H54 (cell line): ENCODE results near the gene KRCC1.
A peak's percentile ranks its signal among the peaks of the same experiment; 100 is the strongest.

Experiments used
- DNase-seq: peaks from one replicate; pipeline ENCODE4 v3.0.0; 2011; ENCODE audit warnings: low spot score, mixed read lengths; ENCODE audit not compliant: insufficient read length
- FAIRE-seq: peaks from 3 replicates; lab custom pipeline; 2011; peaks lifted over from hg19 to GRCh38; lab: Jason Lieb, UNC
- POLR2A ChIP-seq: IDR thresholded peaks from 2 replicates; pipeline ENCODE4 v1.6.1; 2011; ENCODE audit warnings: low read depth, mild to moderate bottlenecking, low read length

The KRCC1 gene

DNA sequence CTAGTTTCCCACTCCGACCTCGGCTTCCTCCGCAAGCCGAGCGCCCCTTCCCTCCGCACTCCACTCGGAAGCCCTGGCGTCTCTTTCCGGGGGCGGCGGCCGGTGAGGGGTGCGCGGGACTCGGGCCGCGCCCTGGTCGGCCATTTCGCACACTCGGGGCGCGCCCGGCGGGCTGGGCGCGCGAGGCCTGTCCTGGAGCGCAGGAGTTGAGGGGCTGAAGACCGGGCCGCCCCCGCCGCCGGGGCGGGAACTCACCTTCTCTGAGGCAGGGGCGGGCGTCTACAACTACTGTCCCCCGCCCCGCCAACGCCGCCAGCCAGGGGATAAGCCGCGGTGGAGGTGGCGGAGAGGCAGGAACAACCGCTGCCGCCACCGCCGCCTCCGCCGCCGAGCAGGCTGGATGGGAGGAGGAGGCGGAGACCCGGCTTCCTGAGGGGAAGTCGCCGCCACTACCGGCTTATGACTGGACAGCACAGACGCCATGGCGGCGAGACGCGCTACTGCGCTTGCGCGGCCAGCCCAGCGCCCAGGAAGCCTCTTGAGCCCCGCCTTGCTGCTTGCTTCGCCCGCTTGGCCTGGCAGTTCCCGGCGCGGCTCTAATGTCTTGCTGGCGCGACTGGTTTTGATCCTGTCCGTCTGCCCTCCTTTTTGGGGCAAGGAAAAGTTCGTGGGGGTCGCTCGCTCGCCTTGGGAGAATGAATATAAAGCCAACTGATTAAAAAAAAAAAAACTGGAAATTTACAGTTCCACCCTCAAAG lies at the start of gene KRCC1:
KRCC1 (minus strand) TSS at position 413 of the 758 bp plus-strand sequence. CDS start 27,220 bp downstream, outside the sequence.
- peak; percentile 92 for DNase-seq
- peak; percentile 93 for TF ChIP-seq POLR2A
- FAIRE-seq, result peak; percentile 87

DNA sequence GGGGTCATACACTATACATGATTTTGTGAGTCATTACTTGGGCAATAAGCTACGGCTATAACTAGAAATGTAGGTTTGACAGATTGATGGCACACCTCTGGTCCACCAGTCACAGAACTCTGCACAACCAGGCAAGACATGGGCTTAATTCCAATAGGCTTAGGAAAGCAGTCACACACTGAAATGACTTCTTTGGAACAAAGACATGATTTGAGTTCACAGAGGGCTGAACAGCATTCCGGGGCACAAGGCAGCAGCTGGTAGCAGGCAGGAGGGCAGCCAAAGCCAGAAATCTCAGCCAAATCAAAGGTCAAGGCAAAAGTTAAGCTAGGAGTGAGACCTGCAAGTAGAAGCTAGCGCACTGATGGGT lies 44.9 kb upstream of the KRCC1 start:
- no peak for FAIRE-seq
- no peak for DNase-seq
- TF ChIP-seq POLR2A, result no peak

DNA sequence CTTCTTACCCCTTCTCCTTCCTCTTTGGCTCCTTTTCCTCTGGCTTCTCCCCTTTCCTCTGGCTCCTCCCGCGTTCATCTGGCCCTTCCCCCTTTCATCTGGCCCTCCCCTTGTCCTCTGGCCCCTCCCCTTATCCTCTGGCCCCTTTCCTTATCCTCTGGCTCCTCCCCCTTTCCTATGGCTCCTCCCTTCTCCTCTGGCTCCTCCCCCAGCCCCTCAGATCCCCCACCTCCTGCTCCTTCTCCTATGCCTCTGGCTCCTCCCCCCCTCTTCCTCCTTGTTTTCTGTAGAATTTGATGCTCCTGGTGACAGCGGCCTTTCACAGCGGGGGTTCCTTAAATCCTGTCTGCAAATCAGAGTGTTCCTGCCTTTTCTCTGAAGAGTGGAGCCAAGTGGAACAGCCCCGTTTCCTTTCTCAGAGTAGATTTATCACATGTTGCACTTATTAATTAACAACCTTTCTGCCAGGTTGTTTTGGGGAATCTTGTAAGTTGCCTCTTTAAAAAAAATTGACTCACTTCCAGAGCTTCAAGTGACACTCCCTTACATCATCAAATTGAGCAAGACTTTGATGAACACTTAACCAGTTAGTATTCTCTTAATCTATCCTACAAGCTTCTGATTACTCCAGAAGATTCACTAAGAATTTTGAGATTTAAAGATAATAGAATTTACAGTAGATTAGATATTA lies 44.4 kb upstream of the KRCC1 start:
- FAIRE-seq, result no peak
- peak; percentile 17 for DNase-seq
- no peak for TF ChIP-seq POLR2A

DNA sequence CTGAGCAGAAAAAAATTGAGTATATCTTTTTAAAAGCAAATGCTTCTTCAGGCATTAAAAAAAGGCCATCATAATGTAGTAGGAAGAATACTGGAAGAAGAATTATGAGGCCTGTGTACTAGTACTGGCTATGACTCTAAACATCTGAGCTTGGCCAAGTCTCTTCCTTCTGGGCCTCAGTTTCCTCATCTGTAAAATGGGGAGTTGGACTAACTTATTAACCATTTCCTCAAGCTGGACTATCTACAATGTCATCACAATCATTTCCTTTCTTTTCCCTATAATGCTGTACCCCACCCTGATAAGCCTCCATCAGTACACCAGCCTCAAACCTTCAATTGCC lies 42.9 kb upstream of the KRCC1 start:
- DNase-seq, result no peak
- TF ChIP-seq POLR2A, result no peak
- FAIRE-seq, result no peak

DNA sequence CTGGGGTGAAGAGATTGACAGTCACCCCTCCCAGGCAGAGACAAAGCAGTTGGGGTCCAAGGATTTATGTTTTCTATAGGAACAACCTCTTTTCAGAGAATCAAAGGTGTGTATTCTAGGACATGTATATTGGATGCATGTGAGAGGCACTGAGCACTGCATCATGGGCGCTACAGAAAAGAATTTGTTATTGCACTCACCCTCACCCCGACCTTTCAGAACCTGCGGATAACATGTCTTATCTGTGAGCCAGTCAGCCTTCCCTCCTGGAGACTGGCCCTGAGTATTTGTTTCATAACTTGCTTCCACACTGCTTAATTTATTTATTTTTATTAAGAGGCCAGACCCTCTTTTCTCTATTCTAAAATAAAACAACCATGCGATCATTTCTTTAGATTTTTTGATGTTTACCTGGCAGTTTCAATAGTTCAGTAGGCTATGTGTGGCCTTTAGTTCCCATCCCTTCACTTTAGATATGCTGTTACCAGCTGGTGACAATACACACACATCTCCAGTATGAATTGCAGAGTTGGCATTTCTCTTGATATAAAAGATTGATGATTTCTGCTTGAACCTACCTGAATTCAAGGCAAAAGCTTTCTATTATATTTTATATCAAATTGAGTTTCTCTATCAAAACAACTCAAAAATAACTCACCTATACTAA lies 42.4 kb upstream of the KRCC1 start:
- FAIRE-seq (no peak), DNase-seq (no peak)
- no peak for TF ChIP-seq POLR2A

DNA sequence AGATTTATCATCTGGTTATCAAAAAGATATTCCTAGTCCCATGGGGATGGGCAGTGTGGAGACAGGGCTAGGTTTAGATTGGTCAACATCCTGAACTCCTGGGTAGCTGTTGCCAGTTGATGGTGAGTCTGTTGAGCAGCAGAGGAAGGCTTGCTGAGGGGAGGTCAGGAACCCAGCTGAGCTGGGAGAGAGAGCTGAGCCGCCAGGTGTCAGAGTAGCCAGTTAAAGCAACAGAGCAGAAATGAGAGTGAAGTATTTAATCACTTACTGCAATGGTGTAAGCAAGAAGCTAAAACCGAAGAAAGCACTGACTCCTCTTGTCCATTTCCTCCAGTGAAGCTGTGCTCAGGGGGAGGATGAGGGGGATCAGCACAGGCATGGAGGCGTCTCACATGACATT lies 41.6 kb upstream of the KRCC1 start:
- no peak for FAIRE-seq
- no peak for TF ChIP-seq POLR2A

DNA sequence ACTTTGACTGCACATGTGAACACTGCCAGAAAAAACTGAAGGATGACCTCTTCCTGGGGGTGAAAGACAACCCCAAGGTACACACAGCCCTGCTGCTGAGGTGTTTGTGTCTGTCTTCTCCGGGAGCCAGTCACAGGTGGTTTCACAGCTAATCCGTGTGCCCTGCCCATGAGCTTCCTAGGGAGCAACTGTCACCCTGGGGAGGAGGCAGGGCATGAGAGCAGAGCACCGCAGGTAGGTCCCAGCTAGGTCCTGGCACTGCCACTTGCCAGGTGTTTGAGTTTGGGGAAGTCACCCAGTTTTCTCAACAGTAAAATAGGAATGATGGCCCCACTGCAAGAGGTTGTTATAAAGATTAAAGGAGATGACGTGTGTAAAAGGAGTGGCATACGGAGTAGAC lies 41.1 kb upstream of the KRCC1 start:
- TF ChIP-seq POLR2A, result no peak
- FAIRE-seq (no peak), DNase-seq (no peak)

More for the DNA sequence above, 41.6 kb upstream of the KRCC1 start:
- no peak for DNase-seq

DNA sequence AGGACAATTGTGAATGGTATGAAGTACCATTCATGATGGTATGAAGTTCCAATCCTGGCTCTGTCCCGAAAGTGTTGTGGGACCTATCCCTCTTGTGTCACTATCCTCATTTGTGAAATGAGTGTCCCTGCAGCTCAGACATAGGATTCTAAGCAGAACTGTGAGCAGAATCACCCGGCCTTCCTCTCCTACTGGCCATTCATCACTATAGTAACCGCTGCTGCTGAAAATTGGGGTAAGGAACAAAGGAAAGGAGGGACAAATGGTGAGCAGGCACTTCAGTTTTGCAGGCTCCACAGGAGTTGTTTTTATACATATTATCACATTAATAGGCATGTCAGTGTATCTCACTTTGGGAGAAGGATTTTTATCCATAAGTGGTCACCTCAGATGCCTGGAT lies 39.4 kb upstream of the KRCC1 start:
- no peak for TF ChIP-seq POLR2A
- no peak for DNase-seq
- no peak for FAIRE-seq

DNA sequence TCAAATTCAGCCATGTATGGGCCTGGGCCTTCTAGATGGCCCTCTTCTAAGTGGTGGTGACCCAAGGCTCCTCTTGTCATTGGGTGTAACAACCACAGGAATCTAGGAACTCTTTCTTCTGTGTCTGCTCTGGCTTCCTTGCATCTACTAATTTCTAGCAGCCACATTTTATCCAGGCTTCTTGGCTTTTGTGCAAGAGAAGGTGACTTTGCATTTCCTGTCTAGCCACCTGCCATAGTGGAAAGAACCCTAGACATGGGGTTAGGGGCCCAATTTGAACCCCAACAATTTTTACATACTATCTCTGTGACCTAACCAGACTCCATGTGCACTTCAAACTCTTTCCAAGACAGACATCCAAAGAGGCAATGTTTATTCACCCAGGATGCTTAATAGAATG lies 37.2 kb upstream of the KRCC1 start:
- DNase-seq (no peak), FAIRE-seq (no peak)
- TF ChIP-seq POLR2A, result no peak

DNA sequence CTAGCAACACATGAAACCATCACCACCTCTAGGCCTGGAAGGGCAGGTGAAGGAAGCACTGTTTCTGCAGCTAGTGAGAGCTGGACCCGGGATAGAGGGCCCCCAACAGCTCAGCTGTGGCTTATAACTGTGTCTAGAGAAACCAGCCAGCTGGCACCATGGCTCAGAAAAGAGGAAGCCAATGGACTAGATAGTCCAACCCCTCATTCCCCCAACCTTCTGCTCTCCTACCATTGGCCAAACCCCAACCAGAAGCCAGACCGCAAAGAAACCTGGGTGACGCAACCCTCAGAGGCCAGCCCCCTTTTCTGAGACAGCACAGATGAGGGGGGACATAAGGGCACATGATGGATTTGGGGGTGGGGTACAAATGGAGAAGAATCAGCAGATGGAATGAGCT lies 36.4 kb upstream of the KRCC1 start:
- FAIRE-seq, result no peak
- TF ChIP-seq POLR2A, result no peak
- no peak for DNase-seq

DNA sequence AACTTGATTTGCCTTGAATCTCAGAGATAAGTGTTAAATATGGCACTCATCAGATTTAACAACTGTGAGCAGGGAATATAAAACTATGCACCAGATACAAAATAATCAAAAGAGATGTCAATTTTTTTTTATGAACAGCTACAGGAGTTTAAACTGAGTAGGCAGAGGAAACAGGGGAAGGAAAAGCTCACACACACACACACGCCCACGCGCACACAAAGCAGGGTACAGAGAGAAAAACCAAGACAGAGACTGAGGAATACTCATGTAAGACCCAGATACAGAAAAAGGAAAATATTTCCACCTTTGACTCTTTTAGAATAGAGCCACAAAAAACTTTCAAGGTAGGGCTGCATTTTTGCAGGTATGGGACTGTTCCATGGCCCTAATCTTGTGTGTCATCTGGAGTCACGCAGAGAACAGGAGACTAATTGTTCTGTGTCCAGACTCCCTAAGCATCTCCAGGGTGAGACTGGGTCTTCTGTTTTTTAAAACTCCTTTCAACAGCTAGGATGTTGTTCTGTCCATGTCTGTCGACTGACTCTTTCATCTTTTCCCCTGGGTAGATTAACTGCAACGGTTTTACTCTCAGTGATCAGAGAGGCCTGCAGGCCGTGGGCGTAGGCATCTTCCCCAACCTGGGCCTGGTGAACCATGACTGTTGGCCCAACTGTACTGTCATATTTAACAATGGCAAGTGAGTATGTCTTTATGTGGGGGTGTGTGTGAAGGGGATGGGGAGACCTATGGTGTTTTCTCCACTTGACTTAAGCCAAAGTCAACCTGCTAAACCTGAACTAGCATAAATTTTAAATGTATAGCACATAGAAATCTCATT lies 35.1 kb upstream of the KRCC1 start:
- no peak for TF ChIP-seq POLR2A
- DNase-seq (no peak), FAIRE-seq (no peak)

DNA sequence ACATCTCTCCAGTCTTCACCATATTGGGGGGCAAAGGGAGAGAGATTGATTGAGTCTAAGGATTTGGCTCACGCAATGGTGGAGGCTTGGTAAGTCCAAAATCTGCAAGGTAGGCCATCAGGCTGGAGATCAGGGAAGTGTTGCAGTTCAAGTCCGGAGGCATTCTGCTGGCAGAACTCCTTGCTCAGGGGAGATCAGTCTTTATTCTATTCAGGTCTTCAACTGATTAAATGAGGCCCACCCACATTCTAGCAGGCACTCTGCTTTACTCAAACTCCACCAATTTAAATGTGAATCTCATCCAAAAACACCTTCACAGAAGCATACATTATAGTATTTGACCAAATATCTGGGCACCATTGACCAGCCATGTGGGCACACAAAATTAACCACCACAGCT lies 33.4 kb upstream of the KRCC1 start:
- TF ChIP-seq POLR2A, result no peak
- FAIRE-seq (no peak), DNase-seq (no peak)

DNA sequence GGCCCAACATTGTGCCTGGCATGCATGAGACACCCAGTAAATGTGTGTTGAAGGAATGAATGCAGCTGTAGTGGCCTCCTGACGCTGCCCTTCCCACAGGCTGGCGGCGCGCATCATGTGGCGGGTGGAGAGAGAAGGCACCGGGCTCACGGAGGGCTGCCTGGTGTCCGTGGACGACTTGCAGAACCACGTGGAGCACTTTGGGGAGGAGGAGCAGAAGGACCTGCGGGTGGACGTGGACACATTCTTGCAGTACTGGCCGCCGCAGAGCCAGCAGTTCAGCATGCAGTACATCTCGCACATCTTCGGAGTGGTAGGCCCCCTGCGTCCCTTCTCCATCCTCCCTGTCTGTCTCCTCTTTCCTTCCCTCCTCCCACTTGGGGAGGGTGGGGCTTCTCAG lies 32.2 kb upstream of the KRCC1 start:
- no peak for FAIRE-seq
- no peak for TF ChIP-seq POLR2A
- DNase-seq, result no peak

DNA sequence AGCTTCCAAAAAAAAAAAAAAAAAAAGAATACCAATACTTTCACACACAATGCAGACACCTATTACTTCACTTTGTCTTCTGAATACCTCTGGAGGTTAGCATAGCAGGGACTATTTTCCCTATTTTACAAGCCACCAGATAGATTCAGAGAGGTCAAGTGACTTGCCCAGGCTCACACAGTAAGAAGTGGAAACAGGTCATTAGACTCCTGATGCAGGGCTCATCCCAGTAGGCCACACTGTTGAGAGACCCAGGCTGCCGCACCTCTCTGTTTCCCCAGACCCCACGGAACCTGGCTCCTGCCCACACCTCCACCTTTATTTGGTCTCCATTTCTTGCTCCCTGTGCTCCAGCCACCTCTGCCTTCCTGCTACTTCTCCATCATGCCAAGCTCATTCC lies 31.5 kb upstream of the KRCC1 start:
- no peak for DNase-seq
- TF ChIP-seq POLR2A, result no peak
- FAIRE-seq, result no peak

DNA sequence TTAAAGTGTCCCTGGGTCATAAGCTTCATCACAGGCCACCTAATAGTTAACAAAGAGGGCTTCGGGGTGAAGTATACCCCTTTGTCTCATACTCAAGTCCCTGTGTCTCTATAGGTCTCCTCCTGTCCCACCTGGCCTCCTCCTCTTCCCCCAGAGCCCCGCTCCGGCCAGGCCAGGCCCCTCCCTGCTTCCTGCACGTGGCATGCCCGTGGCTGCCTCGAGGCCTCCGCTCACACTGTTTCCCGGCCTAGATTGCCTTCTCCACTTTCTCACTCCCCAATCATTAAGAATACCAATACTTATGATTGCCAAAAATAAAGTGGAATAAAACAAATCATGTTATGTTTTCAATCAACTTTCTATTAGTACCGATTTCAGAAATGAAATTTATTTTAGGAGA lies 30.8 kb upstream of the KRCC1 start:
- no peak for TF ChIP-seq POLR2A
- FAIRE-seq (no peak), DNase-seq (no peak)
